HG03060 (cell line): ENCODE measurements around the gene TTN.
A peak's percentile ranks its signal among the peaks of the same experiment; 100 is the strongest.

Source experiments
- ATAC-seq: cut with Tn5 transposase; IDR thresholded peaks from one replicate; pipeline ENCODE4 v1.9.1; 2021; ENCODE audit warnings: low read depth, moderate number of reproducible peaks; ENCODE audit not compliant: unreplicated experiment

TTN gene

GRCh38 chr2:178756843-178757242 lies 50.4 kb downstream of the TTN start:
- ATAC-seq, result no peak

GRCh38 chr2:178756343-178756742 lies 50.9 kb downstream of the TTN start:
- no peak for ATAC-seq

- ATAC-seq, result no peak
Measured at GRCh38 chr2:178747767-178748166, 59.5 kb downstream of the TTN start.

- no peak for ATAC-seq
Measured at GRCh38 chr2:178734518-178734917, 72.7 kb downstream of the TTN start.

GRCh38 chr2:178733975-178734374 lies 73.2 kb downstream of the TTN start:
- ATAC-seq, result no peak

GRCh38 chr2:178732913-178733312 lies 74.3 kb downstream of the TTN start:
- no peak for ATAC-seq

GRCh38 chr2:178731300-178731699 lies 75.9 kb downstream of the TTN start:
- ATAC-seq, result no peak

GRCh38 chr2:178730049-178730448 lies 77.2 kb downstream of the TTN start:
- no peak for ATAC-seq

GRCh38 chr2:178723786-178724346 lies 83.4 kb downstream of the TTN start:
- ATAC-seq, result no peak

- ATAC-seq, result no peak
Measured at GRCh38 chr2:178722296-178722695, 84.9 kb downstream of the TTN start.

- ATAC-seq, result no peak
Measured at GRCh38 chr2:178718988-178719387, 88.2 kb downstream of the TTN start.

GRCh38 chr2:178718283-178718682 lies 88.9 kb downstream of the TTN start:
- ATAC-seq, result no peak

- ATAC-seq, result no peak
Measured at GRCh38 chr2:178716394-178716793, 90.8 kb downstream of the TTN start.

- no peak for ATAC-seq
Measured at GRCh38 chr2:178715366-178715765, 91.9 kb downstream of the TTN start.

- no peak for ATAC-seq
Measured at GRCh38 chr2:178707476-178707875, 99.7 kb downstream of the TTN start.

GRCh38 chr2:178704876-178705275 lies 102.3 kb downstream of the TTN start:
- ATAC-seq, result no peak

GRCh38 chr2:178702361-178702760 lies 104.9 kb downstream of the TTN start:
- no peak for ATAC-seq

GRCh38 chr2:178700922-178701342 lies 106.3 kb downstream of the TTN start:
- ATAC-seq, result peak; percentile 59

GRCh38 chr2:178700136-178700535 lies 107.1 kb downstream of the TTN start:
- no peak for ATAC-seq

GRCh38 chr2:178692845-178693244 lies 114.4 kb downstream of the TTN start:
- ATAC-seq, result no peak

- ATAC-seq, result no peak
Measured at GRCh38 chr2:178689808-178690207, 117.4 kb downstream of the TTN start.

GRCh38 chr2:178683877-178684276 lies 123.3 kb downstream of the TTN start:
- ATAC-seq, result no peak

GRCh38 chr2:178681081-178681480 lies 126.1 kb downstream of the TTN start:
- ATAC-seq, result no peak
